Ramos (cell line): ENCODE measurements around the gene CHST12.

Experiments
- in situ Hi-C: fragments of 300-500 bp; cut with MboI; formaldehyde crosslinking; loops from one replicate; pipeline ENCODE4 v1.14.3; 2022; ENCODE audit warnings: low sequenced_read_pairs; ENCODE audit not compliant: unreplicated experiment

CHST12 gene

GRCh38 chr7:2399848-2400587, 3.4 kb upstream of the CHST12 start:
- in situ Hi-C loops = loop anchor here (25.0 kb wide), 1 partner anchor 1363 kb away; the partner anchor contains the start of gene GPR146

- in situ Hi-C loops = loop anchor here (25.0 kb wide), 1 partner anchor 1365 kb away; the partner anchor contains the start of gene GPR146
Observed at GRCh38 chr7:2402687-2403013, 761 bp upstream of the CHST12 start.

DNA sequence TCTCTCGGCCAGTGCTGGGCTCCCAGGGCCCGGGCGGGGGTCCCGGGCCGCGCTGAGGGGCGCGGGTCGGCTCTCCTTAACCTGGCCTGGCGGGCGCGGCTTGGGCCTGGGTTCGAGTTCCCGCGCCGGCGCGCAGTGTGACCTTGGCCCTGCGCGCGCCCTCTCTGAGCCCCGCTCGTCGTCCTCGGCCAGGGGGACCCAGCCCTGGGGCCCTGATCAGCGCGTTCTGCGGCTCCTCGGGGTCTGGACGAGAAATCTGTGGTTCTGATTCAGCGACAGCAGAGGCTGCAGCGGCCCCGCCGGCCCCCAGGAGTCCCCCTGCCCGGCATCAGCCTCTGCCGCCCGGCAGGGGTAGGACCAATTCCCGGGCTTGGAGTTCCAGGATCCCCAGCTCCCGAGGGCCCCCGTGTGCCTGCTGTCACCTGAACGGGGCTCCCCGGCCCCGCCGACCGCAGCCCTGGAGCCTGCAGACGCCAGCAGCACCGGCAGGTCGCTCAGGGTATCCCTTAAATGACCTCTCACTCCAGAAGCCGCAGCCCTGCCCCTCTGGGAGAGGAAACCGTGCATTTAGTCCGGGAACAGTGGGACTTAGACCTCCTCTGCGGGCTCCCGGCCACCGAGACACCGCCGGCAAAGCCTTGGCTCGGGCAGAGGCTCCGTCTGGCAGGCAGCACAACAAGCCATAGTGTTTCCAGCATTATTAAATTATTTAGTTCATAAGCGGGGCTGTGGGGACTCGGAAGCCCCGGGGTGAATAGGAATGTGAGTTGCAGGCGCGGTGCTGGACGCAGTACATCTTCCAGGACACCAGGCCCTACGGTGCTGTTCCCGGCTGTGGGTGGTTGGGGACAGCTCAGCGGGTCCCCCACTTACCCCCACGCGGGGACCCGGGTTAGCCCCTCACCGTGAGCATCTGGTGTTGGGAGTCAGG, 572 bp downstream of the CHST12 start:
- in situ Hi-C loops = loop anchor here (25.0 kb wide), 1 partner anchor 1367 kb away; the partner anchor contains the start of gene GPR146

- in situ Hi-C loops = loop anchor here (25.0 kb wide), 1 partner anchor 1367 kb away; the partner anchor contains the start of gene GPR146
Observed at GRCh38 chr7:2404714-2405119, 1.3 kb downstream of the CHST12 start.

DNA sequence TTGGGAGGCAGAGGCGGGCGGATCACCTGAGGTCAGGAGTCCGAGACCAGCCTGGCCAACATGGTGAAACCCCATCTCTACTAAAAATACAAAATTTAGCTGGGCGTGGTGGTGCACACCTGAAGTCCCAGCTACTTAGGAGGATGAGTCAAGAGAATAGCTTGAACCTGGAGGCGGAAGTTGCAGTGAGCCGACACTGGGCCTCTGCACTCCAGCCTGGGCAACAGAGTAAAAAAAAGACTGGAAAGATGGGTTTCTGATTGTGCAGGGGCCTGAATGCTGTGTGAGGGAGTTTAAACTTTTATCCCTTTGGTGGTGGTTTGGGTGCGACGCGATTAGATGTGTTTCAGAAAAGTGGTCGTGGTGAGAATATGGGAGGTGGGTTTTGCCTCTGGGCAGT, 1.8 kb downstream of the CHST12 start:
- in situ Hi-C loops = loop anchor here (25.0 kb wide), 1 partner anchor 1368 kb away; the partner anchor contains the start of gene GPR146

DNA sequence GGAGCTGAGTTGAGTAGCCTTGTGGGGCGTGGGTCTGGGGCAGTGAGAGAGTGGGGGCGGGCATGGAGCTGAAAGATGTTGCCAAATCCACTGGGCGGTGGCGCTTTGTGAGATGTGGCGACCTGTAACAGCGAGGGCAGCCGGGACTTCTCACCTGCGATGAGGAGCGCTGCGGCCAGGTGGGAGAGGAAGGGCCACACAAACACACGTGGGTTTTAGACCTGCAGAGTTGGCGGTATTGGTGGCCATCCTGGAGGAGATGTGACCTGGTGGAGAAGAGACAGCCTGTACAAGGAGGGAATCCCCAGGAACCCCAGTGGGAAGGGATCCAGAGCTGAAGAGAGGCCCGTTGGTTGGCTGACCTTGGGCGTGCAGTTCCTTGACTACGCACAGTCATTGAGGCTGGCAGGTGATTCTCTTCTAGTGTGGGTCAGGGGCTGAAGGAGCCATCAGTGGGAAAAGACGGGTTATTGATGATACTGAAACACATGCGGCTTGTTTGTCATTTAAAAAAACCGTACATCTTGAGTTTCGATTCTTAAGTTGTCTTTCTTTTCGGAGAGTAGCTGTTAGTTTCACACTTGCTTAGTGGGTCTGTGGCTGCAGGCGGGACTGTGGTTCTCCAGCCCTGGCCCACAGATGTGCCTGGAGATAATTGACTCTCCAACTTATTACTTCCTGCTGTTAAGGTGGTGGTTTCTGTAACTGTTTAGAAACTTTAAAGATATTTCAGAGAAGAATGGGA, 2.4 kb downstream of the CHST12 start:
- in situ Hi-C loops = loop anchor here (25.0 kb wide), 1 partner anchor 1368 kb away; the partner anchor contains the start of gene GPR146

GRCh38 chr7:2409745-2410414, 6.5 kb downstream of the CHST12 start:
- in situ Hi-C loops = loop anchor here (25.0 kb wide), 1 partner anchor 1373 kb away; the partner anchor contains the start of gene GPR146

GRCh38 chr7:2411049-2411448, 7.6 kb downstream of the CHST12 start:
- in situ Hi-C loops = loop anchor here (25.0 kb wide), 1 partner anchor 1374 kb away; the partner anchor contains the start of gene GPR146

- in situ Hi-C loops = loop anchor here (25.0 kb wide), 1 partner anchor 1375 kb away; the partner anchor contains the start of gene GPR146
Observed at GRCh38 chr7:2411815-2412586, 8.6 kb downstream of the CHST12 start.

GRCh38 chr7:2412587-2413201, 9.3 kb downstream of the CHST12 start:
- in situ Hi-C loops = loop anchor here (25.0 kb wide), 1 partner anchor 1375 kb away; the partner anchor contains the start of gene GPR146

DNA sequence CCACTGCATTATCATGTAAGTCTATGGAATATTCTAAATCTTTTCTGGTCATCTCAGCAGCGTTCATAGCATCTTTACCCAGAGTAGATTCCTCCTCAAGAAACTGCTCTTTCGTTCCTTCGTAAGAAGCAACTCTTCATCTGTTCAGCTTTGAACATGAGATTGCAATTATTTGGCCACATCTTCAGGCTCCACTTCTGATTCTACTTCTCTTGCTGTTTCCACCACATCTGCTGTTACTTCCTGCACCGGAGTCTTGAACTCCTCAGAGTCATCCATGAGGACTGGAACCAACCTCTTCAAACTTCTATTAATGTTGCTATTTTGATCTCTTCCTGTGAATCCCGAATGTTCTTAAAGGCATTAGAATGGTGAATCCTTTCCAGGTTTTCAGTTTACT, 12.7 kb downstream of the CHST12 start:
- in situ Hi-C loops = loop anchor here (25.0 kb wide), 1 partner anchor 1379 kb away; the partner anchor contains the start of gene GPR146

DNA sequence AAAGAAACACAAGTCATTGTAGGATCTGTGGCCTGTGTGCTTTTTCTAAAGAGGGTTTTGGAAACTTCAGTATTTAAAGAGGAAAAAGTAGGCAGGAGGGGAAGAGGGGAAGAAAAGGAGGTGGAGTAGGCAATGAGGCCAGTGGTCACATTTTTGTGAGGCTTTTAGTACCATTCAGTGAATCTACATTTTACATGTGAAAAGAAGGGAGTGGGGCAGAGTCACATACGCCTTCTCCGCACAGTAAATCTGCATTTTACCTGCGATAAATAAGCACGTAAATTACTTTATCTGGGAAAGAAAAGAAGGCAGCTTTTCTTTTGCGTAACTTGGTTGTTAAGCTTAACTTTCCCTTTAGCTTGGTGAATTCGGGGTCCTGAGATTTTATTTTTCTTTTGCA, 13.2 kb downstream of the CHST12 start:
- in situ Hi-C loops = loop anchor here (25.0 kb wide), 1 partner anchor 1379 kb away; the partner anchor contains the start of gene GPR146

GRCh38 chr7:2417178-2417577, 13.8 kb downstream of the CHST12 start:
- in situ Hi-C loops = loop anchor here (25.0 kb wide), 1 partner anchor 1380 kb away; the partner anchor contains the start of gene GPR146

DNA sequence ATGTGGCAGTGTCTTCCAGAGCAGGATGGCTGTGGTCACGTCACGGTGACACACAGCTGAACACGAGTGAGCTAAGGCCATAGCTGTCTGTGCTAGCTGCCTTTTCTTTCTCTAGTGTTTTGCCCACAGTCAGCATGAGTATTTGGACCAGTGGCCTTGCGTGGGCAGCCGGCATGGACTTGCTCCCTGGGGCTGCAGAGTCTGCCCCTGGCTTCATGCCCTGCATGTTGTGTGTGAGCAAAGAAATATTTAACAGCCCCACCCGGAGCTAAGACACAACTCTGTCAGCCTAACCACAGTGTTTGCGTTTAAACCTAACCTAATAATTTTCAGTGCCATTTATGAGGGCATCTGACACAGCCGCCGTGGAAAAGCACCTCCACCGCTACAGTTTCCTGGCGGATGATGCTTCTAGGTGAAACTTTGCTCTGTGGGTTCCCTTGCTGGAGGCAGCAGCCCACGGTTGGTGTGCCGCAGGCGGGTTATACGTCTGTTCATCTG, 14.6 kb downstream of the CHST12 start:
- in situ Hi-C loops = loop anchor here (25.0 kb wide), 1 partner anchor 1381 kb away; the partner anchor contains the start of gene GPR146

DNA sequence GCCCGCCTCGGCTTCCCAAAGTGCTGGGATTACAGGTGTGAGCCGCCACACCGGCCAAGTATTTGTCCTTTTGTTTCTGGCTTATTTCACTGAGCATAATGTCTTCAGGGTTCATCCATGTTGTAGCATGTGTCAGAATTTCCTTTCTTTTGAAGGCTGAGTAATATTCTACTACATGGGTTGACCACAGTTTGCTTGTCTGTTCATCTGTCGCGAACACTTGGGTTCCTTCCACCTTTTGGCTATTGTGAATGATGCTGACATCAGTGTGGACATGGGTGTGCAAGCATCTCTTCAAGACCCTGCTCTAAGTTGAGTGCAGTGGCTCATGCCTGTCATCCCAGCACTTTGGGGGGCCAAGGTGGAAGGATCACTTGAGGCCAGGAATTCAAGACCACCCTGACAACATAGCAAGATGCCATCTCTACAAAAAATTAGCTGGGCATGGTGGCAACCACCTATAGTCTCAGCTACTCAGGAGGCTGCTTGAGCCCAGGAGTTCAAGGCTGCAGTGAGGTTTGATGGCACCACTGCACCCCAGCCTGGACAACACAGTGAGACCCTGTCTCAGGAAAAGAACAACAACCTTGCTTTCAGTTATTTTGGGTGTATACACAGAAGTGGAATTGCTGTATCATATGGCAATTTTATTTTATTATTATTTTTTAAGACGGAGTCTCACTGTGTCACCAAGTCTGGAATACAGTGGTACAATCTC, 17.0 kb downstream of the CHST12 start:
- in situ Hi-C loops = loop anchor here (25.0 kb wide), 1 partner anchor 1383 kb away; the partner anchor contains the start of gene GPR146

GRCh38 chr7:2421943-2422310, 18.5 kb downstream of the CHST12 start:
- in situ Hi-C loops = loop anchor here (25.0 kb wide), 1 partner anchor 1385 kb away; the partner anchor contains the start of gene GPR146

GRCh38 chr7:2425749-2426148, 22.3 kb downstream of the CHST12 start:
- in situ Hi-C loops = no loop called here
